Activated gamma-delta T cell treated with anti-CD3 and anti-CD28 coated beads, Interleukin-2, amount 50 U/mL, for 16 hours (primary cell): ENCODE results near the gene CST4.
"Not testable (repeated sequence)": the region's sequence is repeated elsewhere in the genome, so short reads cannot be mapped to it uniquely, and the experiment has no call there.

Experiments used
- DNase-seq: peaks from one replicate; pipeline ENCODE4 v3.0.0-alpha.2; 2020; ENCODE audit warnings: low read depth

Gene CST4

GRCh38 chr20:23687986-23688385, 852 bp downstream of the CST4 start:
- DNase-seq: no peak

GRCh38 chr20:23686046-23686750, 2.6 kb downstream of the CST4 start:
- DNase-seq: no peak

GRCh38 chr20:23685529-23685896, 3.3 kb downstream of the CST4 start:
- not testable (repeated sequence) for DNase-seq

- no peak for DNase-seq
Observed at GRCh38 chr20:23684261-23684660, 4.6 kb downstream of the CST4 start.

- no peak for DNase-seq
Observed at GRCh38 chr20:23683807-23684206, 5.0 kb downstream of the CST4 start.

- no peak for DNase-seq
Observed at GRCh38 chr20:23683281-23683680, 5.6 kb downstream of the CST4 start.

- no peak for DNase-seq
Observed at GRCh38 chr20:23680146-23680545, 8.7 kb downstream of the CST4 start.

GRCh38 chr20:23679133-23680092, 9.4 kb downstream of the CST4 start:
- DNase-seq: no peak

GRCh38 chr20:23673209-23673608, 15.6 kb downstream of the CST4 start:
- no peak for DNase-seq

- DNase-seq: no peak
Observed at GRCh38 chr20:23672158-23672557, 16.7 kb downstream of the CST4 start.

GRCh38 chr20:23671479-23671878, 17.4 kb downstream of the CST4 start:
- DNase-seq: no peak

GRCh38 chr20:23670361-23670760, 18.5 kb downstream of the CST4 start:
- DNase-seq: no peak

GRCh38 chr20:23669866-23670265, 19.0 kb downstream of the CST4 start:
- DNase-seq: no peak

- DNase-seq: no peak
Observed at GRCh38 chr20:23669327-23669726, 19.5 kb downstream of the CST4 start.

GRCh38 chr20:23668477-23668951, 20.3 kb downstream of the CST4 start:
- DNase-seq: peak; percentile 5

GRCh38 chr20:23667666-23668065, 21.2 kb downstream of the CST4 start:
- no peak for DNase-seq

- DNase-seq: no peak
Observed at GRCh38 chr20:23666698-23667097, 22.1 kb downstream of the CST4 start.

GRCh38 chr20:23666189-23666588, 22.6 kb downstream of the CST4 start:
- no peak for DNase-seq

- no peak for DNase-seq
Observed at GRCh38 chr20:23664954-23665353, 23.9 kb downstream of the CST4 start.

GRCh38 chr20:23664046-23664445, 24.8 kb downstream of the CST4 start:
- not testable (repeated sequence) for DNase-seq

- no peak for DNase-seq
Observed at GRCh38 chr20:23663180-23663579, 25.7 kb downstream of the CST4 start.

GRCh38 chr20:23662276-23662870, 26.5 kb downstream of the CST4 start:
- DNase-seq: no peak

GRCh38 chr20:23661002-23661429, 27.8 kb downstream of the CST4 start:
- no peak for DNase-seq
